HL-60 (cell line): ENCODE data around the gene RBPJ.

Experiments used
- POLR2AphosphoS5 ChIP-seq: IDR thresholded peaks from 2 replicates; pipeline ENCODE4 v1.6.1; 2012; ENCODE audit warnings: low read depth
- TF ChIP-seq, protein P1 (sequence below): IDR thresholded peaks from one replicate; pipeline ENCODE4 v1.5.1; 2011; ENCODE audit warnings: low read length, control low read depth, inconsistent platforms; ENCODE audit not compliant: insufficient read depth

DNA sequence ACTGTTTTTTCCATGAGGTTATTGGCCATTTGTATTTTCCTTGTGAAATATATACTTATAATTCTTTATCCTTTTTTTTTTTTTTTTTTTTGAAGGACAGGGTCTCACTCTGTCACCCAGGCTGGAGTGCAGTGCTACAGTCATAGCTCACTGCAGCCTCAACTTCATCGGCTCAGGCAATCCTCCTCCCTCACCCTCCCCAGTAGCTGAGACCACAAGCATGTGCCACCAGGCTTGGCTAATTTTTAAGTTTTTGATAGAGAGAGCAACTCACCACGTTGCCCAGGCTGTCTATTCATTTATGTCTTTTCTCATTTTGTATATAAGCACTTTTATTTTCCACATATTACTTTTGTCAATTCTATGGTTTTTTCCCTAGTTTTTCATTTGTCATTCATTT is 16.8 kb downstream of the RBPJ start:
- TF ChIP-seq, protein P1, sequence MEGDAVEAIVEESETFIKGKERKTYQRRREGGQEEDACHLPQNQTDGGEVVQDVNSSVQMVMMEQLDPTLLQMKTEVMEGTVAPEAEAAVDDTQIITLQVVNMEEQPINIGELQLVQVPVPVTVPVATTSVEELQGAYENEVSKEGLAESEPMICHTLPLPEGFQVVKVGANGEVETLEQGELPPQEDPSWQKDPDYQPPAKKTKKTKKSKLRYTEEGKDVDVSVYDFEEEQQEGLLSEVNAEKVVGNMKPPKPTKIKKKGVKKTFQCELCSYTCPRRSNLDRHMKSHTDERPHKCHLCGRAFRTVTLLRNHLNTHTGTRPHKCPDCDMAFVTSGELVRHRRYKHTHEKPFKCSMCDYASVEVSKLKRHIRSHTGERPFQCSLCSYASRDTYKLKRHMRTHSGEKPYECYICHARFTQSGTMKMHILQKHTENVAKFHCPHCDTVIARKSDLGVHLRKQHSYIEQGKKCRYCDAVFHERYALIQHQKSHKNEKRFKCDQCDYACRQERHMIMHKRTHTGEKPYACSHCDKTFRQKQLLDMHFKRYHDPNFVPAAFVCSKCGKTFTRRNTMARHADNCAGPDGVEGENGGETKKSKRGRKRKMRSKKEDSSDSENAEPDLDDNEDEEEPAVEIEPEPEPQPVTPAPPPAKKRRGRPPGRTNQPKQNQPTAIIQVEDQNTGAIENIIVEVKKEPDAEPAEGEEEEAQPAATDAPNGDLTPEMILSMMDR = no peak
- no peak for TF ChIP-seq POLR2AphosphoS5
